Activated CD8-positive, alpha-beta T cell treated with anti-CD3 and anti-CD28 coated beads for 36 hours (primary cell): ENCODE measurements around the gene RPSA. TPM values are rescaled to one million over a fixed set of nuclear protein-coding genes. Genes with fewer than 3 reads are reported as not detected.

Source experiments
- ATAC-seq: fragments of 200-7000 bp; cut with Tn5 transposase; one replicate; pipeline ENCODE4 v1.10.0; 2021; ENCODE audit warnings: mild to moderate bottlenecking, moderate library complexity
- CTCF ChIA-PET: fragments of 350-600 bp; sonication (Branson Sonifier 250); formaldehyde crosslinking; loops from one replicate; lab custom pipeline; 2021; ENCODE audit warnings: antibody characterized with exemption; lab: Charles Lee
- POLR2A ChIA-PET: fragments of 350-600 bp; sonication (Branson Sonifier 250); formaldehyde crosslinking; loops from one replicate; lab custom pipeline; 2021; ENCODE audit warnings: antibody characterized with exemption; lab: Charles Lee
- DNase-seq: peaks from one replicate; pipeline ENCODE4 v3.0.0-alpha.2; 2020
- H3K27ac Mint-ChIP-seq: one replicate; pipeline ENCODE4 v1.8.0; 2021; ENCODE audit warnings: mild to moderate bottlenecking, mixed read lengths
- H3K27me3 Mint-ChIP-seq: one replicate; pipeline ENCODE4 v1.8.0; 2021; ENCODE audit warnings: mixed read lengths
- H3K36me3 Mint-ChIP-seq: one replicate; pipeline ENCODE4 v1.8.0; 2021; ENCODE audit warnings: low read depth, mixed read lengths
- H3K4me1 Mint-ChIP-seq: one replicate; pipeline ENCODE4 v1.8.0; 2021; ENCODE audit warnings: low read depth, mixed read lengths
- H3K4me3 Mint-ChIP-seq: one replicate; pipeline ENCODE4 v1.8.0; 2021; ENCODE audit warnings: mild to moderate bottlenecking, moderate library complexity, mixed read lengths
- H3K9me3 Mint-ChIP-seq: one replicate; pipeline ENCODE4 v1.8.0; 2021; ENCODE audit warnings: mixed read lengths
- intact Hi-C: fragments of 100-400 bp; cut with micrococcal nuclease; formaldehyde crosslinking; loops from one replicate; pipeline ENCODE4 v1.10.0; 2022
- total RNA-seq, 2 experiments: library from RNA; stranded (reverse); gene quantifications; one replicate each; pipeline ENCODE4 v1.2.3, GENCODE V29; 2021
- TF ChIP-seq, protein P1 (sequence below): fragments of 200-600 bp; IDR thresholded peaks from one replicate; pipeline ENCODE4 v1.8.0; 2022; ENCODE audit warnings: antibody characterized with exemption, mild to moderate bottlenecking

Gene RPSA
- total RNA-seq, 2 experiments from 2014 or later = 3,048 to 3,061 TPM

DNA sequence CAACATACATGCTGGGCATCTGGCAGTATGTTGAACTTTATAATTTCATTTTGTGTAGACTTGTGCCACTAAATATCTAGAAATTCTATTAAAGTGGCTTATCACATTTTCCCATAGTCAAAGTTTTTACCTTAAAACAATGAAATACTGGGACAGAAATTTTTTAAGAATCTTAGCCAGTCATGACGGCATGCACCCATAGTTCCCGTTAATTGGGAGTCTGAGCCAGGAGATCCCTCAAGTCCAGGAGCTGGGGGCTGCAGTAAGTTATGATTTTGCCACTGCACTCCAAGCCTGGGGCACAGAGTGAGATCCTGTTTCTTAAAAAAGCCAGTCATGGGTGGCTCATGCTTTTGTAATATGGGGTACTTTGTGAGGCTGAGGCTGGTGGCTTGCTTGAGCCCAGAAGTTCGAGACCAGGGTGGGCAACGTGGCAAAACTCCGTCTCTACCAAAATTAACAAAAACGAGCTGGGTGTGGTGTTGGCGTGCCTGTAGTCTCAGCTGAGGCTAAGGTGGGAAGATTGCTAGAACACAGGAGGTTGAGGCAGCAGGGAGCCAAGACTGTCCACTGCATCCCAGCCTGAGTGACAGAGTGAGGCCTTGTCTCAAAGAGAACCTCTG is 3.1 kb downstream of the RPSA start:
- intact Hi-C loops = no loop called here
- TF ChIP-seq, protein P1, sequence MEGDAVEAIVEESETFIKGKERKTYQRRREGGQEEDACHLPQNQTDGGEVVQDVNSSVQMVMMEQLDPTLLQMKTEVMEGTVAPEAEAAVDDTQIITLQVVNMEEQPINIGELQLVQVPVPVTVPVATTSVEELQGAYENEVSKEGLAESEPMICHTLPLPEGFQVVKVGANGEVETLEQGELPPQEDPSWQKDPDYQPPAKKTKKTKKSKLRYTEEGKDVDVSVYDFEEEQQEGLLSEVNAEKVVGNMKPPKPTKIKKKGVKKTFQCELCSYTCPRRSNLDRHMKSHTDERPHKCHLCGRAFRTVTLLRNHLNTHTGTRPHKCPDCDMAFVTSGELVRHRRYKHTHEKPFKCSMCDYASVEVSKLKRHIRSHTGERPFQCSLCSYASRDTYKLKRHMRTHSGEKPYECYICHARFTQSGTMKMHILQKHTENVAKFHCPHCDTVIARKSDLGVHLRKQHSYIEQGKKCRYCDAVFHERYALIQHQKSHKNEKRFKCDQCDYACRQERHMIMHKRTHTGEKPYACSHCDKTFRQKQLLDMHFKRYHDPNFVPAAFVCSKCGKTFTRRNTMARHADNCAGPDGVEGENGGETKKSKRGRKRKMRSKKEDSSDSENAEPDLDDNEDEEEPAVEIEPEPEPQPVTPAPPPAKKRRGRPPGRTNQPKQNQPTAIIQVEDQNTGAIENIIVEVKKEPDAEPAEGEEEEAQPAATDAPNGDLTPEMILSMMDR = no peak
- no peaks in the 10 kb centered on the region for H3K9me3 Mint-ChIP-seq
- peak overlapping the region; percentile 99 for H3K27ac Mint-ChIP-seq
- H3K27me3 Mint-ChIP-seq = no peaks in the 10 kb centered on the region
- CTCF ChIA-PET = interaction anchor here (2.3 kb wide), 1 partner anchor 37 kb away, joined by 7 read pairs; no protein-coding TSS in a partner anchor
- H3K36me3 Mint-ChIP-seq = peaks cover 77% of the 10 kb centered on the region
- no peak for ATAC-seq
- peak overlapping the region; percentile 95 for H3K4me3 Mint-ChIP-seq
- peaks cover 44% of the 10 kb centered on the region for H3K4me1 Mint-ChIP-seq
- POLR2A ChIA-PET = interaction anchor here (0.8 to 11.8 kb wide), 2 partner anchors 23 to 90 kb away, joined by 3 to 170 read pairs; no protein-coding TSS in a partner anchor
- no peak for DNase-seq

DNA sequence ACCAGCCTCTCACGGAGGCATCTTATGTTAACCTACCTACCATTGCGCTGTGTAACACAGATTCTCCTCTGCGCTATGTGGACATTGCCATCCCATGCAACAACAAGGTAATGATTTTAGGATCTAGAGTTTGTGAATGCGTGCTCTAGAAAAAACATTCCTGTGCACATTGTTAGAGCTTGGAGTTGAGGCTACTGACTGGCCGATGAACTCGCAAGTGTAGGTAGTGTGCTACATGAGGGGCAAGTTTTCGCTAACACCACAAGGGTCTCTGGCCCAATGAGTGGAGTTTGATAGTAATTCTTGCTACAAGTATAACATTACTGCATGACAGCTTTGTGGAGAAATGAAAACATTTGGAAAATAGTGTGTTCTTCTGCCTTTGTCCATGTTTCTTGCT is 4.4 kb downstream of the RPSA start:
- DNase-seq (no peak), ATAC-seq (no peak)
- H3K4me1 Mint-ChIP-seq = peaks cover 39% of the 10 kb centered on the region
- intact Hi-C loops = no loop called here
- ChIA-PET POLR2A (interaction anchor here (0.7 to 11.8 kb wide), 3 partner anchors 9 to 24 kb away, joined by 3 to 170 read pairs (median 4); no protein-coding TSS in a partner anchor), CTCF (interaction anchor here (2.3 kb wide), 1 partner anchor 36 kb away, joined by 7 read pairs; no protein-coding TSS in a partner anchor)
- H3K4me3 Mint-ChIP-seq = peak overlapping the region; percentile 43
- peak overlapping the region; percentile 75 for H3K27ac Mint-ChIP-seq
- H3K36me3 Mint-ChIP-seq = peaks cover 78% of the 10 kb centered on the region
- no peaks in the 10 kb centered on the region for H3K27me3 Mint-ChIP-seq
- TF ChIP-seq, protein P1 = no peak
- no peaks in the 10 kb centered on the region for H3K9me3 Mint-ChIP-seq

DNA sequence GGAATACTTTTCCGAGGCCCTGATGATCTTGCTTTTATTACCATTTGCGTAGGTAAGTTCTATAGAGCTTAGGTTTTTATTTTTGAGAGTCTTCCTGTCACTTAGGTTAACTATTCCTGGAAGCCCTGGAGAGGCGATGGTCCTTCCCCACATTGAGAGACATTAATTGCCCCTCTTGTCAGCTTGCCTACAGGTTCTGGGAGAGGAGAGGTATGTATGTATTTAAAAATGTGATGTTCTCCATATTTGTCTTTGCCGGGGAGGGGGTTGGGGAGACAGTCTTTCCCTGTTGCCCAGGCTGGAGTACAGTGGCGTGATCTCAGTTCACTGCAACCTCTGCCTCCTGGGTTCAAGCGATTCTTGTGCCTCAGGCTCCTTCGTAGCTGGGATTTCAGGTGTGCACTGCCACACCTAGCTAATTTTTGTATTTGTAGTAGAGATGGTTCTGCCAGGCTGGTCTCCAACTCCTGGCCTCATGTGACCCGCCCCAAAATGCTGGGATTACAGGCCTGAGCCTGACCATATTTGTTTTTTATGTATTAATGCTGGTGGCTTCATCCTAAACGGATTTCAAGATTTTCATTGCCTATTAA is 6.2 kb downstream of the RPSA start:
- TF ChIP-seq, protein P1 = no peak
- no peak overlapping the region for H3K4me3 Mint-ChIP-seq
- H3K27me3 Mint-ChIP-seq = no peaks in the 10 kb centered on the region
- ChIA-PET POLR2A (interaction anchor here (0.7 to 11.8 kb wide), 7 partner anchors 10 to 957 kb away, joined by 3 to 170 read pairs (median 6); no protein-coding TSS in a partner anchor), CTCF (interaction anchor here (0.9 kb wide), 1 partner anchor 9 kb away, joined by 3 read pairs; no protein-coding TSS in a partner anchor)
- H3K4me1 Mint-ChIP-seq = peaks cover 35% of the 10 kb centered on the region
- peaks cover 67% of the 10 kb centered on the region for H3K36me3 Mint-ChIP-seq
- H3K9me3 Mint-ChIP-seq = no peaks in the 10 kb centered on the region
- H3K27ac Mint-ChIP-seq = peak overlapping the region; percentile 75
- intact Hi-C loops = no loop called here
- DNase-seq = no peak
- no peak for ATAC-seq

DNA sequence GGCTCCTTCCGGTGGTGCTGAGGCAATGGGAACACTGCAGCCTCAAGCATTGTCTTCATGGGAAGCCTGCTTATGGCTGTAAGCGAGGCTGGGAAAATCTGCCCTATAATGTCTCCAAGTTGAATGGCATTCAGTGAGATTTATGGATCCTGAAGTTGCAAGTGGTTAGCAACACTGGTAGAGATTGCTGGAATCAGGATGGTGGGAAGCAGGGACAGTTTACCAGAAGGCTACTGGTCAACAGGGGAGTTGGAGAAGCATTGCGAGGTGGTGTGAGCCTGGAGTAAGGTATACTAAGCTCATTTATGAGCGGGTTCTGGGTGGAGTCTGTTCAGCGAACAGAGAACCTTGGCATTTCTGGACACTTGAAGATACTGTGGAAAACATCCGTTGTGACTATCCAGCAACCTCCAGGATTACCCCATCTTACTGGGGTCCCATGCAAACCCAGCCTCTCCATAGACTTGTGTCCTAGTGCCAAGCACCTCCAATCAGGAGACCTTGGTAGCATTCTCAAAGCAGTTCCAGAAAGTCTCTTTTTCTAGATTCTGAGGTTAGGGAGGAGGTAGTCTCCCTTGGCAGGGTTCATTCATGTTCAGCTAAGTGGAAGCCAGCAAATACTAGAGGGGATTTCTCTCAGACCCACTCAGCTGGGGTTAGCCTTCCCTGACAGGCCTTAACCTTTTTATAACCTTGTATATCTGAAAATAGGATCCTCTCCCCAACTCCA is 7.3 kb downstream of the RPSA start:
- ChIA-PET POLR2A (interaction anchor here (0.7 to 11.8 kb wide), 7 partner anchors 8 to 958 kb away, joined by 3 to 170 read pairs (median 7); partner anchors contain the start of gene RPSA), CTCF (interaction anchor here (0.9 to 1.8 kb wide), 3 partner anchors 35 to 122 kb away, joined by 3 to 5 read pairs (median 4); no protein-coding TSS in a partner anchor)
- Mint-ChIP-seq H3K27me3 (no peaks in the 10 kb centered on the region), H3K27ac (peak overlapping the region; percentile 65), H3K9me3 (no peaks in the 10 kb centered on the region), H3K36me3 (peaks cover 56% of the 10 kb centered on the region), H3K4me1 (peaks cover 29% of the 10 kb centered on the region), H3K4me3 (peak overlapping the region; percentile 7)
- TF ChIP-seq, protein P1 = no peak
- no peak for DNase-seq
- intact Hi-C loops = no loop called here
- ATAC-seq = peak; percentile 14
